Measurements from ENCODE around the gene TMEM14A. TPM values are rescaled to one million over a fixed set of nuclear protein-coding genes. Genes with fewer than 3 reads are reported as not detected.

TMEM14A gene
- total RNA-seq, 2 experiments from 2014 or later: 3.4 TPM

DNA sequence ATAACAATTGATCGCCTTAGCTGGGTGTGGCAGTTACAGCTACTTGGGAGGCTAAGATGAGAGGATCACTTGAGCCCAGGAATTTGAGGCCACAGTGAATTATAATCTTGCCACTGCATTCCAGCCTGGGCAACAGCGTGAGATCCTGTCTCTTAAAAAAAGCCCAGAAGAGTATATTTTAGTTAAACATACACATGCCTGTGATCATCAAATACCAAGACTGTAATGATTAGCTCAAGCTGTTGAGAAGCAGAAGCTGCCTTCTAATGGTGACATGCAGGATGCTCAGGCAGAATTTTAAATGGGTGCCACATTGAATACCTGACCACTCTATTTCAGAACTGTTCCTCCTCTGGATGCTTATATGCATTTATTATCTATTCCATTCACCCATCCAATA lies 8.9 kb upstream of the TMEM14A start:
- no peak overlapping the region for H3K27ac ChIP-seq (ENCODE audit: low read depth in 1 of 2, low read length in 2 of 2)
- no peaks in the 10 kb centered on the region for H3K36me3 ChIP-seq (ENCODE audit: insufficient read depth, low read length)
- H3K27me3 ChIP-seq (ENCODE audit: control insufficient read depth in 1 of 2, insufficient read depth in 2 of 2, low read length in 2 of 2): peaks cover 4 to 6% of the 10 kb centered on the region in 2 experiments
- Mint-ChIP-seq H3K36me3 (ENCODE audit: low read depth) (no peaks in the 10 kb centered on the region), H3K9me3 (no peaks in the 10 kb centered on the region), H3K27ac (no peak overlapping the region), H3K4me1 (ENCODE audit: low read depth) (no peaks in the 10 kb centered on the region), H3K4me3 (no peak overlapping the region), H3K27me3 (no peaks in the 10 kb centered on the region)
- H3K4me3 ChIP-seq (ENCODE audit: low read length): no peak overlapping the region
- intact Hi-C loops (cut with DNase I, micrococcal nuclease): loop anchor here (2.0 to 10.0 kb wide), 9 partner anchors 85 to 1133 kb away; partner anchors contain the start of genes GCLC (in 1 of the 2), LRRC1 (in 1 of the 2), PAQR8 (in 1 of the 2) and TRAM2 (in 1 of the 2)
- TF ChIP-seq, protein P1, sequence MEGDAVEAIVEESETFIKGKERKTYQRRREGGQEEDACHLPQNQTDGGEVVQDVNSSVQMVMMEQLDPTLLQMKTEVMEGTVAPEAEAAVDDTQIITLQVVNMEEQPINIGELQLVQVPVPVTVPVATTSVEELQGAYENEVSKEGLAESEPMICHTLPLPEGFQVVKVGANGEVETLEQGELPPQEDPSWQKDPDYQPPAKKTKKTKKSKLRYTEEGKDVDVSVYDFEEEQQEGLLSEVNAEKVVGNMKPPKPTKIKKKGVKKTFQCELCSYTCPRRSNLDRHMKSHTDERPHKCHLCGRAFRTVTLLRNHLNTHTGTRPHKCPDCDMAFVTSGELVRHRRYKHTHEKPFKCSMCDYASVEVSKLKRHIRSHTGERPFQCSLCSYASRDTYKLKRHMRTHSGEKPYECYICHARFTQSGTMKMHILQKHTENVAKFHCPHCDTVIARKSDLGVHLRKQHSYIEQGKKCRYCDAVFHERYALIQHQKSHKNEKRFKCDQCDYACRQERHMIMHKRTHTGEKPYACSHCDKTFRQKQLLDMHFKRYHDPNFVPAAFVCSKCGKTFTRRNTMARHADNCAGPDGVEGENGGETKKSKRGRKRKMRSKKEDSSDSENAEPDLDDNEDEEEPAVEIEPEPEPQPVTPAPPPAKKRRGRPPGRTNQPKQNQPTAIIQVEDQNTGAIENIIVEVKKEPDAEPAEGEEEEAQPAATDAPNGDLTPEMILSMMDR (IDR thresholded peaks at IDR 0.05): no peak
- ATAC-seq (ENCODE audit: poor library complexity) (no peak), DNase-seq (no peak)
- H3K4me1 ChIP-seq (ENCODE audit: insufficient read depth, low read length): peaks cover 11% of the 10 kb centered on the region
- POLR2A ChIA-PET: interaction anchor here (1.4 to 2.0 kb wide), 3 partner anchors 10 to 377 kb away, joined by 4 to 5 read pairs (median 4); partner anchors contain the start of gene MCM3
- CTCF ChIA-PET: interaction anchor here (1.5 to 3.4 kb wide), 3 partner anchors 10 to 247 kb away, joined by 4 to 18 read pairs (median 5); no protein-coding TSS in a partner anchor
- H3K9me3 ChIP-seq (ENCODE audit: control insufficient read depth in 1 of 2, insufficient read depth in 1 of 2, low read length in 2 of 2): no peaks in the 10 kb centered on the region

DNA sequence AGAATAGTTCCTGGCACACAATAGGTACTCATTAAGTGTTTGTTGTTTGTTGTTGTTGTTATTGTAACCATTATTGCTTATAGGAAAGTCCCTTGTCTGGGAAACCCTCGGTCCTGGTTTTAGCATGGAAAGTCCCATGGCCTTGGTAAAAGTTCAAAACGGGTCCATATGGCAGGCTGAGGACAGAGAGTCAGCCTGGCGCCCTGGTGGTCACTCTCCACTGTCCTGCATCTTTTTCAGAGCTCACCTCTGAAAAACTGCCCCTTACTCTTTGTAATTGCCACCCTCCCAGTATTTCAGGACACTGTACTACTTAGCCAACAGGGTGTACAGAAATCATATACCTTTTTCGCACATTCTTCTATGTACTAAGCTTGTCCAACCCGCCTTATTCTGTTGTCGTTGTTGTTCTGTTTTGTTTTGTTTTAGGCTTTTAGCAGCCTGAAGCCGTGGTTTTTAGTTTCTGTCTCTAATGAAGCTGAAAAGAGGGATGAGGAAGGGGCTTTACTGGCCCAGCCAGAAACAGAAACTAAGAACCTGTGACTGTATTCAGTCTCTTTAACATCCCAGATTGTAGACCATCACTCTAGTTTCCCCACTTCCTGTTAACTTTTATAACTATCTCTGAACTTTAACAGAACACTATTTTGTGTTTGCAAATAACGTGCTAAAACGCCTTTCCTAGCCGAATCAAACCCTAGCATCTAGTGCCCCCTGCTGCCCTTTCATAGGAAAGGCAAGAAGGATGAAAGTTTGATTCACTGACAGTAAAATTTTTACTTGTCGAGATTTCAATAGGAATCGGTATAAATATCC lies 7.6 kb upstream of the TMEM14A start:
- ChIA-PET CTCF (interaction anchor here (0.6 to 3.4 kb wide), 6 partner anchors 12 to 301 kb away, joined by 3 to 18 read pairs (median 4); partner anchors contain the start of gene PAQR8), POLR2A (interaction anchor here (0.6 to 2.0 kb wide), 6 partner anchors 11 to 379 kb away, joined by 3 to 5 read pairs (median 4); partner anchors contain the start of gene MCM3)
- TF ChIP-seq, protein P1 (IDR thresholded peaks at IDR 0.05): peak; percentile 89
- Mint-ChIP-seq H3K27ac (no peak overlapping the region), H3K4me3 (no peak overlapping the region), H3K27me3 (no peaks in the 10 kb centered on the region), H3K4me1 (ENCODE audit: low read depth) (no peaks in the 10 kb centered on the region), H3K36me3 (ENCODE audit: low read depth) (no peaks in the 10 kb centered on the region), H3K9me3 (no peaks in the 10 kb centered on the region)
- ATAC-seq (ENCODE audit: poor library complexity) (peak; percentile 78), DNase-seq (peak; percentile 29 to 88 (median 52))
- H3K36me3 ChIP-seq (ENCODE audit: insufficient read depth, low read length): no peaks in the 10 kb centered on the region
- intact Hi-C loops (cut with DNase I, micrococcal nuclease): loop anchor here (1.0 to 10.0 kb wide), 14 partner anchors 11 to 1131 kb away; partner anchors contain the start of genes GCLC (in 1 of the 2), LRRC1 (in 1 of the 2), PAQR8 (in 1 of the 2) and TRAM2 (in 1 of the 2)
- no peaks in the 10 kb centered on the region for H3K9me3 ChIP-seq (ENCODE audit: control insufficient read depth in 1 of 2, insufficient read depth in 1 of 2, low read length in 2 of 2)
- H3K27me3 ChIP-seq (ENCODE audit: control insufficient read depth in 1 of 2, insufficient read depth in 2 of 2, low read length in 2 of 2): peaks cover 4 to 6% of the 10 kb centered on the region in 2 experiments
- H3K4me1 ChIP-seq (ENCODE audit: insufficient read depth, low read length): peaks cover 11% of the 10 kb centered on the region
- peak overlapping the region; percentile 60 for H3K4me3 ChIP-seq (ENCODE audit: low read length)
- H3K27ac ChIP-seq (ENCODE audit: low read depth in 1 of 2, low read length in 2 of 2): no peak overlapping the region

DNA sequence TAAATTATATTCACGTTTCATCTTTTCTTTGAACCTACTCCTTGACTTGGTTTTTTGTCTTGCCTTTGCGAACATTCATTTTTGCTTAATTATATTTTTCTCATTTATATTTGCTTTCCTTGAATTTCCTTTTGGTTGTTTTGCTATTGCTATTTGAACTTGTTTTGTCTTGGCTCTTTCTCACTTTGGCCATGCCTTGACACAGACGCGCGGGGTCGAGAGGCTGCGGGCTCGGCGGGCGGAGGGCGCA lies 7.1 kb upstream of the TMEM14A start:
- H3K36me3 Mint-ChIP-seq (ENCODE audit: low read depth): no peaks in the 10 kb centered on the region
- TF ChIP-seq, protein P1 (IDR thresholded peaks at IDR 0.05): peak; percentile 33
- H3K4me1 ChIP-seq (ENCODE audit: insufficient read depth, low read length): peaks cover 11% of the 10 kb centered on the region
- no peaks in the 10 kb centered on the region for H3K9me3 ChIP-seq (ENCODE audit: control insufficient read depth in 1 of 2, insufficient read depth in 1 of 2, low read length in 2 of 2)
- no peak overlapping the region for H3K27ac ChIP-seq (ENCODE audit: low read depth in 1 of 2, low read length in 2 of 2)
- intact Hi-C loops (cut with DNase I, micrococcal nuclease): loop anchor here (1.0 to 10.0 kb wide), 14 partner anchors 12 to 1131 kb away; partner anchors contain the start of genes GCLC (in 1 of the 2), LRRC1 (in 1 of the 2), PAQR8 (in 1 of the 2) and TRAM2 (in 1 of the 2)
- ChIA-PET POLR2A (interaction anchor here (2.0 kb wide), 1 partner anchor 12 kb away, joined by 5 read pairs; no protein-coding TSS in a partner anchor), CTCF (interaction anchor here (1.6 to 3.4 kb wide), 2 partner anchors 12 to 249 kb away, joined by 5 to 18 read pairs; no protein-coding TSS in a partner anchor)
- ATAC-seq (ENCODE audit: poor library complexity) (no peak), DNase-seq (no peak)
- no peak overlapping the region for H3K27ac Mint-ChIP-seq
- H3K36me3 ChIP-seq (ENCODE audit: insufficient read depth, low read length): no peaks in the 10 kb centered on the region
- no peaks in the 10 kb centered on the region for H3K27me3 Mint-ChIP-seq
- H3K9me3 Mint-ChIP-seq: no peaks in the 10 kb centered on the region
- no peak overlapping the region for H3K4me3 Mint-ChIP-seq
- peak overlapping the region; percentile 60 for H3K4me3 ChIP-seq (ENCODE audit: low read length)
- H3K4me1 Mint-ChIP-seq (ENCODE audit: low read depth): no peaks in the 10 kb centered on the region
- peaks cover 4 to 6% of the 10 kb centered on the region in 2 experiments for H3K27me3 ChIP-seq (ENCODE audit: control insufficient read depth in 1 of 2, insufficient read depth in 2 of 2, low read length in 2 of 2)
